GM23248 (cell line): Measurements from ENCODE around the gene NHLRC4.

Source experiments
- EZH2 ChIP-seq: fragments of 200-600 bp; sonication (generic); IDR thresholded peaks from 2 replicates; pipeline ENCODE4 v1.6.1; 2018; ENCODE audit warnings: antibody characterized with exemption, mild to moderate bottlenecking; ENCODE audit not compliant: insufficient read depth, poor library complexity, severe bottlenecking
- EZH2phosphoT487 ChIP-seq: fragments of 200-600 bp; sonication (generic); IDR thresholded peaks from 2 replicates; pipeline ENCODE4 v1.6.1; 2018; ENCODE audit warnings: antibody characterized with exemption, moderate library complexity, mild to moderate bottlenecking, low read depth; ENCODE audit not compliant: insufficient read depth

- TF ChIP-seq EZH2 (no peak), EZH2phosphoT487 (no peak)
Observed at GRCh38 chr16:576823-577201, 10.0 kb downstream of the NHLRC4 start.
